Superior temporal gyrus (tissue), 1 donor: ENCODE data around the gene CLCN5.

Experiments
- DNase-seq: peaks from one replicate; pipeline ENCODE4 v3.0.0-alpha.2; 2016; ENCODE audit errors: extremely low spot score

The CLCN5 gene

DNA sequence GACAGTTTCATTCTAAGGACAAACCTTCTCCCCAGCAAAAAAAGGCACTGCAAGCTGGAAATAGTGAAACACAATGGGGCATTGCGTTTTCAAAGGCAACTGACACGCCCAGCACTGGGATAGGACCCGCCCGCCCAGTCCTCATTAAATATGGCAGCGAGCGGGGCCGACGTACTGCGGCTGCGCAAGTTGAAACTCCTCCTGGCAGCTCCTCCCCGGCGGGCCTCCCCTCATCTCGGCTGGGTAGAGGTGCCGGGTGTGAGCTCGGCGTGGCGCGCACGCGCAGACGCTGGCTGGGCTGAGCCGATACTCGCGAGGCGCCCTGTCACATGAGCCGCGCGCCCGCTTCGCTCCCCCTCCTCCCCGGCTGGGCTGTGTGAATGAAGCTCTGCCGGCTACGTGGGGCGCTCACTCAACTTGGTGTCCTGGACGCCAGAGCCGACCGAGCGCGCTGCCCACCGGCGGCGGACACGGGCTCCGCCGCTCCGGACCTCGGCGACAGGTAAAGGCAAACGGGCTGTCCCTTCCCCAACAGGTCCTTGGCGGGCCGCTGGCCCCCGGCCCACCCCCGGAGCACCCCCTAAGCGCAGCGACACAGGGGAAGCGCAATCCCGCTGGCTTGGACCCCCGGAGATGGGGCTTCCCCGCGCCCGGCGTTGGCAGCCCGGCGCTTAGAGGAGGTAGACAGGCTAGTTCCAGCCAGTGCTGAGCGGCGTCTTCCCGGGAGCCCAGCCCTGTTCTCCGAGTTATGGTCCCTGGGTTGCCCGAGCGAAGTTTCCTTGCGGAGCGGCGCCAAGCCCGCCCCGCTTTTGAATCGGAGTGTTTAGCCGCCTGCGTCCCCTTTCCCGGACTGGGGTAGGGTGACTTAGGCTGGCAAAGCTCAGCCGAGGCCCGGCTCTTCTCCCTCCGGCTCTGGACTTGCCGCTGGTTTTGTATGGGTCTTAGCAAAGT lies at the start of gene CLCN5:
CLCN5 (plus strand) TSS at position 306 of the 951 bp plus-strand sequence. CDS start 2,703 bp downstream, outside the sequence.
- DNase-seq, result peak; percentile 88

DNA sequence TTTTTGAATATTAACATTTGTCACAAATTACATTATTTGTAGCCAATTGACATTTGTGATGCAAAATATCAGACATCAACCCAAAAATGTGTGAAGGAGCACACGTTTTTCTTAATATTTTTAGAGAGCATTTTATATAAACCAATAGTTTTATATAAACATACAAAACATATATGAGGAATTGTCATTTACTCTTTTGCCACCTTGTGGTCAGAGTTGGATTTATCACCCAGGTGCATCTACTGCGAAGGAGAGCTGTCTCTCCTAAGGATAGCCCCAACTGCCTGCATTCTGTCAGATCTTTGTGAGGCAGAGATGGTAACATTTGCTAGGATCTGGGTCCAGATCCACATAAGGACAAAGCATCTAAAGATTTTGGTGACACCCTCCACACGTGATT lies 45.6 kb upstream of the CLCN5 start:
- DNase-seq, result peak; percentile 75

DNA sequence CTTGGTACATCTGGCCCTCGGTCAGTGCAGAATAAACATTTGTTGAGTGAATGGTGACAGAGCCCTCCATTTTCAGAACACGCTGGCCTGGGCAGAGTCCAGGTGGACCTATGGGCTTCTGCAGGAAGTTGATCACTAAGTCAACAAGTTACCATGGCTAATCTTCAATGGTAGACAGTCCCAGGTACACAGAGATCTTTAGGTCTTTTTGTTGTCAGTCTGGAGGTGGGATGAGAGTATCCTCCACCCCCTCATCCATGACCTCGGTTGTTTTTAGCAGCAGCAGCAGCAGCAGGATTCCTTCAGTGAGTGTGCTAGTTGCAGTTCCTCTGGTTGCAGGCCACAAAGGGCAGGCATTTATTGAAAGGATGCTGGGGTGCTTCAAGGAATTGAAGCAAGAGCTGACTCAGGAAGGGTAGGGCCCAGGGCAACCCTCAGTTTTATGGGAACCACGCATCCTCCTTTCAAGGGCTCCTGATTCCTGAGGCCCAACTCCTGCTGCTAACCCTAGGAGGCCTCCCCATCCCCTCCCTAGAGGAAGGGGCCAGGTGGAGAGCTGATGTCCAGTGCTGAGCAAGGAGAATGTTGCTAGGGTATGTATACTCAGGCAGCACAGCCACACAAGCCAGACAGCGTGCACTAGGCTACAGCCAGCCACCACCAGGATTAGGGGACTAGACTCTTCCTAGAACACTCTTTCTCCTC lies 44.8 kb upstream of the CLCN5 start:
- DNase-seq, result no peak

DNA sequence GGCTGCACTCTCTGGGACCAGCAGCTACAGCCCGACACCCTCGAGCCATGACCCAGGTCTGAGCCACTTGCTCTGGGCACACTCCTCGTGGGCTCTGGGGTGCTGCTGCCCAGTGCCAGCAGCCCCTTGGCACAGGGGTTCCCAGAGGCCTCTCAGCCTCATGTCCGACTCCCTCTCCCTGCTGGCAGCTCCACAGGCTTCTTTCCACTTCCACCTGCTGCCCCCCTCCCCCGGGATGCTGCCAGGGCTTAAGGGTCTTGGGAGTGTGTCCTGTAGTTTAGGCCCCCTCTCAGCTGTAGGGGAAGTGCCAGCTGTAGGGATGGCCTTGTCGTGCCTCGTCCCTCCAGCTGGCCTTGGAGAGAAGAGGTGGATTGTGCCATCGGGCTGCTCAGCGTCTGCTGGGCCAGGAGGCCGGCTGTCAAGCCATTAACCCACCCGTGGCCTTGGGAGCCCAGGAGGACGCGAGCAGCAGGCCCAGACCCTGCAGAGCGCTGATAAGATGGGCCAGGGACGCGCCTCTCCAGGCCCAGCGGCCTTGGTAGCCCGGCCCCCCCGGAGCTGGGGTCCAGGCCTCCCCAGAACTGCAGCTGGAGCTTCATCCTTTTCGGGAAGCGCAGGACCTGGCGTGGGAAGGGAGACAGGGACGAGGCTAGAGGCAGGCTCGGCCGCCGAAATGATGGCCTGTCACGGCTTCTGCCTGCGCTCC lies 44.1 kb upstream of the CLCN5 start:
- no peak for DNase-seq

DNA sequence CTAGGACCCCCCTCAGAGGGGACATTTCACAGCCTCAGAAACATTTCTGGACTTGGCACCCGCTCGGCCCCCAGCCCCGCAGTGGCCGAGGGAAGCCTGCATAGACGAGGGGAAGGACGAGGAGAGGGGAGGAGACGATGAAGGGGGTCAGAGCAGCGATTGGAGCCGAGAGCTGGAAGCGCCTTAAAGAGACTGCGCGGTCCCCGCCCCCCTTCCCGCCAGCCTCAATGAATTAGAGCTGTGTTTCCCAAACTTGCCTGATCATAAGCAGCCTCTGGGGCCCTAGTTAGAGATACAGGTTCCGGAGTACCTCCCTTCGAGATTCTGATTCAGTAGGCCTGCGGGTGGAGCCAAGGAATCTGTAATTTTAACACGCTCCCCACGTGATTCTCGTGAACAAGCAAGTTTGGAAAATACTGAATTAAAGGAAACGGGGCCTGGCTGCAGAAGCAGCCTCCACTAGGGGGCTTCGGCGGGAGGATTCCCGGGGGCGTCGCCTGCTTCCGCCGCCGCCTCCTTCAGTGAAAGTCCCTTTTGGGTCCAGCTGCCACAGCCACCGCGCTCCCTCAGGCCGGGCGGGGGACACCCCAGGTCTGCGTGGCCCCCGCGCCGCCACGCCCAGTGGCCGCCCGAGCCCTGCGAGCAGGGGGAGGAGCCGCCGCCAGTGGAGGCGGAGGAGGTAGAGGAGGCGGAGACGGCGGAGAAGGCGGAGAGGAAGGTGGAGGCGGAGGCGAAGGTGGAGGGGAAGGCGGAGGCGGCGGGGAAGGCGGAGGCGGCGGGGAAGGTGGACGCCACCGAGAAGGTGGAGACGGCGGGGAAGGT lies 43.4 kb upstream of the CLCN5 start, which contains the start of gene USP27X:
USP27X (plus strand) TSS at position 651 of the 822 bp plus-strand sequence. CDS start 824 bp downstream, outside the sequence.
- DNase-seq, result peak; percentile 76

DNA sequence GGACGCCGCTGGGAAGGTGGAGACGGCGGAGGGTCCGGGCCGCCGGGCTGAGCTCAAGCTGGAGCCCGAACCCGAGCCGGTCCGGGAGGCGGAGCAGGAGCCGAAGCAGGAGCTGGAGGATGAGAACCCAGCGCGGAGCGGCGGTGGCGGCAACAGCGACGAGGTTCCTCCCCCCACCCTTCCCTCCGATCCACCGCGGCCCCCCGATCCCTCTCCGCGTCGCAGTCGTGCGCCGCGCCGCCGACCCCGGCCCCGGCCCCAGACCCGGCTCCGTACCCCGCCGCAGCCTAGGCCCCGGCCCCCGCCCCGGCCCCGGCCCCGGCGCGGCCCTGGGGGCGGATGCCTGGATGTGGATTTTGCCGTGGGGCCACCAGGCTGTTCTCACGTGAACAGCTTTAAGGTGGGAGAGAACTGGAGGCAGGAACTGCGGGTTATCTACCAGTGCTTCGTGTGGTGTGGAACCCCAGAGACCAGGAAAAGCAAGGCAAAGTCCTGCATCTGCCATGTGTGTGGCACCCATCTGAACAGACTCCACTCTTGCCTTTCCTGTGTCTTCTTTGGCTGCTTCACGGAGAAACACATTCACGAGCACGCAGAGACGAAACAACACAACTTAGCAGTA lies 42.6 kb upstream of the CLCN5 start:
- no peak for DNase-seq

DNA sequence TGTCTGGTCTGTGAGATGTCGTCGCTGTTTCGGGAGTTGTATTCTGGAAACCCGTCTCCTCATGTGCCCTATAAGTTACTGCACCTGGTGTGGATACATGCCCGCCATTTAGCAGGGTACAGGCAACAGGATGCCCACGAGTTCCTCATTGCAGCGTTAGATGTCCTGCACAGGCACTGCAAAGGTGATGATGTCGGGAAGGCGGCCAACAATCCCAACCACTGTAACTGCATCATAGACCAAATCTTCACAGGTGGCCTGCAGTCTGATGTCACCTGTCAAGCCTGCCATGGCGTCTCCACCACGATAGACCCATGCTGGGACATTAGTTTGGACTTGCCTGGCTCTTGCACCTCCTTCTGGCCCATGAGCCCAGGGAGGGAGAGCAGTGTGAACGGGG lies 41.7 kb upstream of the CLCN5 start:
- DNase-seq, result no peak

DNA sequence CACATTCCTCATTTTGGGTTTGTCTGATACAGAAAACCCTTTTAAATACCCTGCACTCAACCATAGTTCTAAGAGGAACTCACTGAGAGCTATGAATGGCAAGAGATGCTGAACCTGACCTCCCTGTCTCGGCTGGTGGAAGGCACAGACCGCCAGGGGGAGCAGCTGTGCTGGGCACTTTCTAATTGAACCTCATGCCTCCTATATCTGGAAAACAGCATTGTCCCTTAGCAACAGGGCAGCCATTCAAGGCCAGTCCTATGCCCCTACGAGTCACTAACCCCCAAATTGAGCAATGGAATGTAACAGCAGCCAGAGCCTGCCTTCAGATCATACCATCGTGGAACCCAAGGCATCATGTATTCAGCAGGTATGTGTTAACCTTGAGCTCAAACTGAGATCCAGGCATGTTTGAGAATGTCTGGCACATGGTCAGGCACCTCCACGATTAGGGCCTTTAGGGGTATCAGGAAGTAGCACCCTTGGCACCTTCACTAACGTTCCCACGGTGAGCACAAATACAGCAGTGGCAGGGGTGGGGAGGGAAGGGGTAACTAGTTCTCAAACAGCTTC lies 38.0 kb upstream of the CLCN5 start:
- peak; percentile 48 for DNase-seq

DNA sequence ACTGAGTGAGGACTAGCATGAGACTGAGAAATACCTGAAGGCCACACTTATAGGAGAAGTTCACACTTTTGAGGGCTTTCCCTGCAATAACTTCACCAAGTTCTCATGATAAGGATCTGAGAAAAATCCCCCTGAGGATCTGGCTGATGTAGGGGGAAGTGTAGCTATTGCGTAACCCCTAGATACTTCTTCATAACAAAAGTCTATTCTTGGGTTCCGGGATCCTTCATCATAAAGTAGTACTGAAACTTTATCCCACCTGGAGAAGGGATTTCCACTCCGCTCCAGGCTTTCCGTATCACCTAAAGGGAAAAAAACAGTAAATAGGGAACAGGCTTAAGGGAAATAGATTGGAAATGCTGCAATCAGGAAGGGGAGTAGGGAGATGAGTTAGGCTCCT lies 29.9 kb upstream of the CLCN5 start:
- DNase-seq, result no peak

DNA sequence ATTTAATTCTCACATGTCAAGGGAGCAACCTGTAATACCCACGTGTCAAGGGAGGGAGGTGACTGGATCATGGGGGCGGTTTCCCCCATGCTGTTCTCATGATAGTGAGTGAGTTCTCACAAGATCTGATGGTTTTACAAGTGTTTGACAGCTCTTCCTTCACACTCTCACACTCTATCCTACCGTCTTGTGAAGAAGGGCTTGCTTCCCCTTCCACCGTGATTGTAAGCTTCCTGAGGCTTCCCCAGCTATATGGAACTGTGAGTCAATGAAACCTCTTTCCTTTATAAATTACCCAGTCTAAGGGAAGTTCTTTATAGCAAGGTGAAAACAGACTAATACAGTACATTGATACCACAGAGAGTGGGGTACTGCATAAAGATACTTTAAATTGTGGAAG lies 25.4 kb upstream of the CLCN5 start:
- DNase-seq, result no peak

DNA sequence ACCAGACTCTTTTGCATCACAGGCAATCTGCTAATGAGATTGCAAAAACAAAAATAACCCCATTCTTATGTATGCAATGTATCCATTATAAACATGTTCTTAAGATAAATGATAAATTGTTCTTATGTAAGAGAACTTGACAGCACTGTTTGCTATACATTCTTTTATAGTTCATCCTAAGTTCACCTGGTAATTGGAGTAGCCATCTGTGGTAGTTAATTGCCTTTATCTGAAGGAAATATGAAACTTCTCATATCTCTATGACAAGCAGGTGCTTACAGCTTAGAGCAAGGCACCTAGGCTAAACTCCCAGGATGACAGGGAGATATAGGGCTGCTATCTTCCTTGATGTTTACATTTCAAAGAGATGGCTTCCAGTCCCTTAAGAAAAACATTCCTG lies 21.3 kb upstream of the CLCN5 start:
- no peak for DNase-seq

DNA sequence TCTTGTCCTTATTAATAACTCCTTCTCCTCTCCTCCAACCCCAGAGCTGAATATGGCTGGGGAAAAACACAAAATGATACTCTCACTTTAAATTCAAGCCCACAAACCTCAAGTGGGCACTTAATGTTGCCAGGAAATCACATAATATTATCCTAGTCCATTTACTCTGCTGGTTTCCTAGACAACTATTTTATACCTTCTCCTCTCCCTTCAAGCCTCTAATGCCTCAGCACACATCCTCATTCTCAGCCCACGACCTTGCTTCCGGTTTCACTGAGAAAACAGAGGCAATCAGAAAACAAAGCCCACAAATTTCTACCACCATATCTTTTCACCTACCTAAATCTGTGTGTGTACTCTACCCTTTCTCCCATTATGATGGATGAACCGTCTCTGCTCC lies 12.1 kb upstream of the CLCN5 start:
- DNase-seq, result no peak

DNA sequence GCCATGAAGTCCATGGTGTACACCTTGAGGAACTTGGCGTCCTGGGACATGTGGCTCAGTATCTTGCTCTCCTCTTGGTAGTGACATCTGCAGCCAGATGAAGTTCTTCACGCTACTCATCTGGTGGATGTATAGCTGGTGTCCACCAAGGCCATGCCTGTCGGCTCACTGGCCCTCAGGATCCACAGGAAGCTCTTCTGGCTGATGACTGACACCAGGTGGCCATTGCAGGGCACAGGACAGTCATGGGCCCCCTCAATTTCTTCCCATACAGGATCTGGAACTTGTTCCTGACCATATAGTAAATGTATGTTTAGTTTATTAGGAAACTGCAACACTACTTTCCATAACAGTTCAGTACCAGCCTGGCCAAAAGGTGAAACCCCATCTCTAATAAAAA lies 10.3 kb upstream of the CLCN5 start:
- no peak for DNase-seq

DNA sequence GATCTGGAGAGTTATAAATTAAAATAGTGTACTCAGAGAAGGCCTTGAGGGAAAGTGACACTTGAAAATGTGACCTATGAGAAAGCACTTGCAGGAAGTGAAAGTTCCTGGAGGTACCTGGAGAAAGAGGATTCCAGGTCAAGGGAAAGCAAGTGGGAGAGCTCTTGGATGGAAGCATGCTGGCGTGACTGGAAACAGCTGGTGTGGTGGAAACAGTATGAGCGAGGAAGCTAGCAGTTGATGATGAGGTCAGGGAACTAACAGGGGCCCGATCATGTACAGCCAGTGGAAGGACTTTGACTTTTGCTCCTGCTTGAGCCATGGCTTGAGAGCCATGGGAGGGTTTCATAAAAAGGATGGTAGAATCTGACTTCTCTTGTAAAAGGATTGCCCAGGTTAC lies 9.5 kb upstream of the CLCN5 start:
- DNase-seq, result no peak

DNA sequence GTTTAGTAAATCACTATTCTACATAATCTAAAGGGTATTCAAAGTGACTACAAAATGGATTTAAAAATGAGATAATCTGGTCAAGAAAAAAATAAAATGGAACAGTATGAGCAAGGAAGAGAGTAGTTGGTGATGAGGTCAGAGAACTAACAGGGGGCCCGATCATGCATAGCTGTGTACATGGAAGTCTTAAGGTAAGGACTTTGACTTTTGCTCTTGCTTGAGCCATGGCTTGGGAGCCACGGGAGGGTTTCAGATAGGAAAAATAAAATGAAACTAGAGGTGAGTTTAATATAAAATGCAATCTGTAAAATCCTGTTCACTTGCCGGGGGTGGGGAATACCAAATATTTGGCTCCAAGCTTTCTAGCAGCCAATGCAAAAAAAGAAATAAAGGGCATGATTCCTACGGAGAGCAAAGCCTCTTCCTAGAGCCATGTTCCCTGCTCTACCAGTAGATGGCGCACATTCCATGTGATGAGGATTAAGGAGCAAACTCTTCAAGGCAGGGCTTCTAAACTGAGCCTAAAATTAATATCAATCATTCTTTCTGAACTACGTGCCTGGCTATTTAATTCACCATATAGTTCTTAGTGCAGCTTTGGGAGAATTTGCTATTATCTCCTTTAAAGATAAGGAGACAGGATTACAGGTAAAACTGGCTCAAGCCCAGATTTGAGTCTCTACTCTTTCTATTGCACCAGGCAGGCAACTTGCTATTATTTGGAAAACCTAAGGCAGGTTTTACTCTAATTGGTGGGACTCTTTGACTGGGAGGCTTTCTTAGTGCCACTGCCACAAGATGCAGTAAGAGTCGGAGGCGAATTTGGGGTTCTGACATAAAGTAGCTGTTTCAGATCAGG lies 6.8 kb upstream of the CLCN5 start:
- peak; percentile 67 for DNase-seq

DNA sequence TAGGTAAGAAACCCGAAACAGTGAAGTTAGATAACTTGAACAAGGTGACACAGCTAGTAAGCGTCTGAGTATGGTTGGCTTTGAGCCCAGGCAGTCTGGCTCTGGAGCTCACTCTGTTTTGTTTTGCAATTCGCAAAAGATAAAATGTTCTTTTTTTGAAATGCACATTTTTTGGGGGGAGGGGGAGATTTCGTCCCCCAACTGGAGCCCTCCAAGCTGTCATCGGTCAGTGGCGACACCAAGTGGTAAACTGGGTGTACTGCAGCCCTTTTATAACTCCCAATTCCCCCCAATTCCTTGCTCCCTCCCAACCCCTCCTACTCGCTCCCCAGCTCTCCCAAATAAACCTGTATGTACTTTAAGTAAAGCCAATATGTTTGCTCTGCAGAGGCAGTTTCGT lies 2.8 kb upstream of the CLCN5 start:
- peak; percentile 25 for DNase-seq

DNA sequence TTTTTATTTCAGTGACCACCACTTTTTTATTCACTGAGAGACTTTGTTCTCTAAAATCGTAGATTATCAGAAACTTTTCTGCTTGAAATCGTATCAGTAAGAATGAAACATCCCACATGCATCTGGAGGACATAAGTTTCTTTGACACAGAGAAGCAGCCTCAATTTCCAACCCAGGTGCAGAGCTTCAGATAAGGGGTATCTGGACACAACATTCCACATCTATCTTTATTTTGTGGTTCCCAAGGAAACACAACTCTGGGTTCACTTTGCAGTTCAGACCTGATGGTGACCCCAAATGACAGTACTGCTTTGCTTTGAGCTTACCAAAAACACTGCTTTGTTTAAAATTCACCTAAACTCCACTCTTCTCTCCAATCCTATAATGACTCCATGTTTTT lies 1.3 kb upstream of the CLCN5 start:
- no peak for DNase-seq

DNA sequence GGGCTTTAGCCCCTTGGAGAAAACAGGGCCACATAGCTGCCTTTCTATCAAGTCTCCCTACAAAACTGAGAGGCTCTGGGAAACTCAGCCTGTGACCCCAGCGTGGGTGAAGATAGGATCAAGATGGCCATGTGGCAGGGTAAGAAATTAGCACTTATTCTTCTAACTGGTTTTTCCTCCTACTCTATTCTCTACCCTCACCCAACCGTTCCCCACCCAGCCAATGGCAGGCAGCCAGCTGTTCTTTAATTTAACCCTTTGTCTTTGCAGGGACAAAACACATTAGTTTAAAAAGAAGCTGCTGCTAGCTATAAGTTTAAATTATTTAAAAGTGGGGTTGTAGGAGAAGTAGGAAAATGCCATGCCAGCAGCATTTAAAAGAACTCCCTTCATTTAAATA lies 2.8 kb downstream of the CLCN5 start:
- DNase-seq, result no peak

DNA sequence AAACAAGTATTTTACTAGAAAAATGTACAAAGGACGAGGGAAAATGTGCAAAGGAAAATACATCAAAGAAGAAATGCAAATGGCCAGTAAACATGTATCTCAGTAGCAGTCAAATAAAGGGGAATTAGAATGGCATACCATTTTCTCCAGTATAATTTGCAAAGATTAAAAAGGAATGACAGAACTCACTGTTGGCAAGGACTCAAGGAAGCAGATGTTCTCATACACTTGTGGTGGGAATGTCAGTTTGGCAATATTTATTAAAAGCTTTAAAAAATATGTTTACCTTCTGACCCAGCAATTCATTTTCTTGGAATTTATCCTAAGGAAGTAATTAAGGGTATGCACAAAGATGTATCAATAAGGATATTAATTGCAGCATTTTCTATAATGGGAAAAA lies 7.6 kb downstream of the CLCN5 start:
- no peak for DNase-seq

DNA sequence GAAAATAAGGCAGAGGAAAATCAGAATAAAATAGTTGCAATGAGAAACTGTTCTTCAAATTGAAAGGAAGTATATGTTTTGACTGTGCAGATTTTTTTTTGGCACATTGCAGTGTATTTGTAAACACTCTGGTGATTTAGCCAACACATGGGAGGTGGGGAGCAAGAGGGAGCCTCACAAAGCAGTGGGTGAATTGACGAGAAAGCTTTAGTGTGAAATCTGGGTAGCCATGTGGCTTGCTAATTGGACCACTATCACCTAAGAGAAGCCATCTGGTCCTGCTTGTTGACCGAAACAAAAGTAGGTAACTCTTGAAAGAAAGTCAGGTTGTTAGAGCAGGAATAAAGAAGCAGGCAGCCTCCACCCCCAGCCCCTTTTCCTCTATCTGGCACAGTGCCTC lies 10.4 kb downstream of the CLCN5 start:
- DNase-seq, result no peak
